Liver (tissue), 9 donors: ENCODE measurements around the gene SPTBN1. TPM values are rescaled to one million over a fixed set of nuclear protein-coding genes. Genes with fewer than 3 reads are reported as not detected.

Source experiments
- DNase-seq: peaks from one replicate; pipeline ENCODE4 v3.0.0-alpha.2; 2017; ENCODE audit warnings: low spot score
- H3K27ac ChIP-seq, 2 donors: one replicate each; pipeline ENCODE4 v1.7.0; 2013; ENCODE audit warnings: inconsistent platforms in 2 of 2, low read length in 2 of 2, control low read depth in 1 of 2, low read depth in 1 of 2, mild to moderate bottlenecking in 1 of 2
- H3K27me3 ChIP-seq, 4 donors: one replicate each; pipeline versions ENCODE4 v1.6.1 to v1.7.0; 2013; ENCODE audit warnings: low read length in 3 of 4, inconsistent platforms in 1 of 4, mild to moderate bottlenecking in 1 of 4, moderate library complexity in 1 of 4; ENCODE audit not compliant: control insufficient read depth in 4 of 4, insufficient read depth in 4 of 4
- H3K36me3 ChIP-seq, 4 donors: one replicate each; pipeline versions ENCODE4 v1.6.1 to v1.7.0; 2013; ENCODE audit warnings: low read length in 3 of 4, mild to moderate bottlenecking in 3 of 4, low read depth in 1 of 4, moderate library complexity in 1 of 4; ENCODE audit not compliant: control insufficient read depth in 4 of 4, insufficient read depth in 3 of 4
- H3K4me1 ChIP-seq, 4 donors: one replicate each; pipeline versions ENCODE4 v1.6.1 to v1.7.0; 2013; ENCODE audit warnings: low read length in 3 of 4, mild to moderate bottlenecking in 3 of 4, moderate library complexity in 1 of 4; ENCODE audit not compliant: control insufficient read depth in 4 of 4, insufficient read depth in 4 of 4
- H3K4me3 ChIP-seq, 3 donors: one replicate each; pipeline versions ENCODE4 v1.6.1 to v1.7.0; 2013; ENCODE audit warnings: low read length in 3 of 3, control low read depth in 1 of 3, low read depth in 1 of 3, mild to moderate bottlenecking in 1 of 3
- H3K9ac ChIP-seq, 2 donors: one replicate each; pipeline ENCODE4 v1.7.0; 2013; ENCODE audit warnings: low read length in 2 of 2, mild to moderate bottlenecking in 2 of 2, moderate library complexity in 2 of 2, control low read depth in 1 of 2, low read depth in 1 of 2
- H3K9me3 ChIP-seq, 4 donors: one replicate each; pipeline versions ENCODE4 v1.6.1 to v1.7.0; 2013; ENCODE audit warnings: low read length in 3 of 4; ENCODE audit not compliant: control insufficient read depth in 4 of 4
- ATF3 ChIP-seq: IDR thresholded peaks from 2 replicates; pipeline ENCODE4 v1.6.1; 2016; ENCODE audit warnings: antibody characterized with exemption
- CTCF ChIP-seq: fragments of 150-350 bp; IDR thresholded peaks from 2 replicates; pipeline ENCODE4 v1.5.1; 2017; ENCODE audit warnings: improper control_type of control experiment, low read depth, low read length; ENCODE audit not compliant: missing input control
- EGR1 ChIP-seq, 2 donors: IDR thresholded peaks; 2 replicates each; pipeline ENCODE4 v1.6.1; 2016 to 2018; ENCODE audit warnings: antibody characterized with exemption in 2 of 2, low read depth in 2 of 2
- FOXA1 ChIP-seq: IDR thresholded peaks from 2 replicates; pipeline ENCODE4 v1.6.1; 2016; ENCODE audit warnings: antibody characterized with exemption
- FOXA2 ChIP-seq: IDR thresholded peaks from 2 replicates; pipeline ENCODE4 v1.6.1; 2016; ENCODE audit warnings: antibody characterized with exemption
- GABPA ChIP-seq, 2 donors: IDR thresholded peaks in 1 of 2; conservative IDR thresholded peaks in 1 of 2; 2 replicates each; pipeline ENCODE4 v1.6.1; 2016; ENCODE audit warnings: antibody characterized with exemption in 2 of 2, mild to moderate bottlenecking in 1 of 2, moderate library complexity in 1 of 2
- HNF4A ChIP-seq, 2 donors: conservative IDR thresholded peaks; 2 replicates each; pipeline ENCODE4 v1.6.1; 2016; ENCODE audit warnings: antibody characterized with exemption in 2 of 2, mild to moderate bottlenecking in 2 of 2
- HNF4G ChIP-seq: IDR thresholded peaks from 2 replicates; pipeline ENCODE4 v1.6.1; 2016; ENCODE audit warnings: antibody characterized with exemption
- JUND ChIP-seq, 2 donors: IDR thresholded peaks; 2 replicates each; pipeline ENCODE4 v1.6.1; 2016; ENCODE audit warnings: antibody characterized with exemption in 2 of 2
- MAX ChIP-seq: IDR thresholded peaks from 2 replicates; pipeline ENCODE4 v1.6.1; 2016; ENCODE audit warnings: antibody characterized with exemption
- NR2F2 ChIP-seq: IDR thresholded peaks from 2 replicates; pipeline ENCODE4 v1.6.1; 2016; ENCODE audit warnings: antibody characterized with exemption
- RAD21 ChIP-seq, 2 donors: IDR thresholded peaks; 2 replicates each; pipeline ENCODE4 v1.6.1; 2016; ENCODE audit warnings: antibody characterized with exemption in 2 of 2, mild to moderate bottlenecking in 2 of 2
- REST ChIP-seq: IDR thresholded peaks from 2 replicates; pipeline ENCODE4 v1.6.1; 2016; ENCODE audit warnings: antibody characterized with exemption, mild to moderate bottlenecking
- RXRA ChIP-seq, 2 donors: IDR thresholded peaks; 2 replicates each; pipeline ENCODE4 v1.6.1; 2017 to 2018; ENCODE audit warnings: antibody characterized with exemption in 2 of 2, mild to moderate bottlenecking in 1 of 2
- SP1 ChIP-seq: IDR thresholded peaks from 2 replicates; pipeline ENCODE4 v1.6.1; 2018; ENCODE audit warnings: antibody characterized with exemption, mild to moderate bottlenecking
- TAF1 ChIP-seq: conservative IDR thresholded peaks from 2 replicates; pipeline ENCODE4 v1.6.1; 2016; ENCODE audit warnings: antibody characterized with exemption, mild to moderate bottlenecking
- YY1 ChIP-seq: IDR thresholded peaks from 2 replicates; pipeline ENCODE4 v1.6.1; 2016; ENCODE audit warnings: antibody characterized with exemption, mild to moderate bottlenecking
- ZBTB33 ChIP-seq: IDR thresholded peaks from 2 replicates; pipeline ENCODE4 v1.6.1; 2016; ENCODE audit warnings: antibody characterized with exemption
- WGBS: extraction: QIAGEN DNeasy Blood & Tissue Kit; methylation state at CpG from one replicate; pipeline ENCODE4 v1.1.7; 2013; 5-methylcytosine and 5-hydroxymethylcytosine counted together
- polyA plus RNA-seq, 2 donors: library from polyadenylated mRNA; stranded (reverse) in 1 of 2; unstranded in 1 of 2; fragments of 200-250 nt in 1 of 2; fragments of >200 nt in 1 of 2; fragmentation: Nextera tagmentation in 1 of 2; extraction: Ambion mirVana in 1 of 2; gene quantifications; one replicate each; pipeline versions ENCODE4 v1.2.1 to v1.2.3, GENCODE V29; 2013 to 2015
- total RNA-seq, 2 donors: library from RNA; depleted of rRNA; stranded (reverse); fragments of >200 nt; gene quantifications; one replicate each; pipeline ENCODE4 v1.2.3, GENCODE V29; 2014
- donor health status: healthy.
- donor health status: healthy.
- donor health status: healthy.
- donor health status: healthy.
- donor health status: healthy.

Gene SPTBN1
- total and polyA plus RNA-seq, 4 donors: 44.8 to 191 (median 75.9) TPM

- H3K4me1 ChIP-seq: peaks cover 9 to 58% (median 46%) of the 10 kb centered on the region in 4 donors
- H3K27me3 ChIP-seq: no peaks in the 10 kb centered on the region
- peaks cover 0 to 48% (median 42%) of the 10 kb centered on the region in 4 donors for H3K36me3 ChIP-seq
- TF ChIP-seq HNF4G (no peak), FOXA2 (no peak), CTCF (no peak), GABPA (IDR thresholded peaks at IDR 0.05 in 1 of 2, conservative IDR thresholded peaks at IDR 0.05 in 1 of 2) (no peak), RXRA (IDR thresholded peaks at IDR 0.05) (no peak), YY1 (no peak), EGR1 (IDR thresholded peaks at IDR 0.05; ENCODE audit: low read depth in 2 of 2) (no peak), TAF1 (no peak), ZBTB33 (no peak), ATF3 (no peak), MAX (no peak), RAD21 (IDR thresholded peaks at IDR 0.05) (no peak), NR2F2 (no peak), HNF4A (conservative IDR thresholded peaks at IDR 0.05) (no peak), REST (no peak), FOXA1 (no peak), SP1 (no peak), JUND (IDR thresholded peaks at IDR 0.05) (no peak)
- no peak overlapping the region for H3K9ac ChIP-seq
- H3K4me3 ChIP-seq: no peak overlapping the region
- no peaks in the 10 kb centered on the region for H3K9me3 ChIP-seq
- WGBS: 84% methylated on average over 4 of the region's 4 CpGs
- DNase-seq: no peak
- no peak overlapping the region for H3K27ac ChIP-seq
These were observed 183.5 kb downstream of the SPTBN1 start for GRCh38 chr2:54639609-54640008.
